MM.1S (cell line): ENCODE data around the gene PEX14.

Experiments used
- CTCF ChIP-seq: fragments of 300-600 bp; sonication (generic); IDR thresholded peaks from 2 replicates; pipeline ENCODE4 v1.5.1; 2016; ENCODE audit warnings: antibody characterized with exemption, low read length, mixed read lengths
- EZH2 ChIP-seq: fragments of 300-600 bp; sonication (generic); optimal IDR thresholded peaks from 2 replicates; pipeline ENCODE3; 2017; ENCODE audit warnings: low read depth, mild to moderate bottlenecking, antibody characterized with exemption, low read length, mixed read lengths
- EZH2phosphoT487 ChIP-seq: fragments of 300-600 bp; sonication (generic); IDR thresholded peaks from 2 replicates; pipeline ENCODE4 v1.6.1; 2018; ENCODE audit warnings: antibody characterized with exemption, low read length

- no peak for TF ChIP-seq CTCF
- TF ChIP-seq EZH2phosphoT487 = no peak
- no peak for TF ChIP-seq EZH2
Measured at GRCh38 chr1:10647414-10648170, 172.8 kb downstream of the PEX14 start.
